Ovary (tissue), 9 donors: ENCODE results near the gene PRR29. TPM values are rescaled to one million over a fixed set of nuclear protein-coding genes. Genes with fewer than 3 reads are reported as not detected.
A peak's percentile ranks its signal among the peaks of the same experiment; 100 is the strongest.

Experiments
- DNase-seq, 5 donors: peaks; one replicate each; pipeline ENCODE4 v3.0.0-alpha.2; 2019 to 2020
- H3K27ac ChIP-seq, 2 donors: fragments of 200-600 bp; one replicate each; pipeline versions ENCODE4 v1.5.1 to v1.8.0; 2019 to 2022
- H3K27me3 ChIP-seq: fragments of 200-600 bp; one replicate; pipeline ENCODE4 v1.8.0; 2022
- H3K36me3 ChIP-seq: fragments of 200-600 bp; sonication (generic); one replicate; pipeline ENCODE4 v1.5.1; 2019
- H3K4me1 ChIP-seq: one replicate; pipeline ENCODE4 v1.8.1; 2013; ENCODE audit warnings: mild to moderate bottlenecking, moderate library complexity; ENCODE audit not compliant: insufficient read depth
- H3K4me3 ChIP-seq: fragments of 200-600 bp; sonication (generic); one replicate; pipeline ENCODE4 v1.5.1; 2017
- H3K9me3 ChIP-seq, 2 donors: fragments of 200-600 bp in 1 of 2; sonication (generic) in 1 of 2; one replicate each; pipeline versions ENCODE4 v1.5.1 to v1.8.1; 2013 to 2019; ENCODE audit warnings: mild to moderate bottlenecking in 1 of 2, moderate library complexity in 1 of 2
- EP300 ChIP-seq: sonication (generic); formaldehyde crosslinking; IDR thresholded peaks from one replicate; pipeline ENCODE4 v1.6.1; 2017; ENCODE audit warnings: antibody characterized with exemption
- POLR2A ChIP-seq: fragments of 450-650 bp; IDR thresholded peaks from one replicate; pipeline ENCODE4 v1.6.1; 2017; ENCODE audit warnings: antibody characterized with exemption, mild to moderate bottlenecking, moderate library complexity
- WGBS, 3 donors: extraction: QIAGEN DNeasy Blood & Tissue Kit in 1 of 3; methylation state at CpG; one replicate each; pipeline versions ENCODE4 v1.1.5 to v1.1.7; 2013 to 2017; 5-methylcytosine and 5-hydroxymethylcytosine counted together
- intact Hi-C, 4 donors: fragments of 100-400 bp; cut with DNase I; formaldehyde crosslinking; loops; one replicate each; pipeline versions ENCODE4 v1.11.0 to v1.15.1; 2022 to 2023
- polyA plus RNA-seq, 2 donors: library from polyadenylated mRNA; stranded (reverse); fragments of 200-250 nt in 1 of 2; fragments of 350-450 nt in 1 of 2; fragmentation: Illumina TruSeq in 1 of 2; extraction: RNeasy Lipid Tissue Mini Kit (QIAGEN cat#74804) in 1 of 2; gene quantifications; one replicate each; pipeline ENCODE4 v1.2.3, GENCODE V29; 2013 to 2014
- total RNA-seq, 7 donors: library from RNA; depleted of rRNA in 2 of 7; stranded (reverse); fragments of >200 nt in 2 of 7; fragmentation: NEBNext Ultra II Directional in 3 of 7; extraction: Animal tissue kit (Norgen Biotek cat#: 25700) in 3 of 7; gene quantifications; one replicate each; pipeline versions ENCODE4 v1.1.0 to v1.2.4, GENCODE V29; 2016 to 2023
- TF ChIP-seq, protein P1 (sequence below), 3 donors: fragments of 450-650 bp in 2 of 3; fragments of 200-600 bp in 1 of 3; IDR thresholded peaks; one replicate each; pipeline versions ENCODE4 v1.5.1 to v1.8.0; 2016 to 2022; ENCODE audit warnings: antibody characterized with exemption in 3 of 3, mild to moderate bottlenecking in 1 of 3
- donor health status: DM: no; HTN: no; CAD: no; lungs with moderate emphysema.
- donor health status: DM: no; HTN: no; CAD: no.
- donor health status: Bipolar disorder and iron deficiency.
- donor health status: DM: yes; HTN: yes; CAD: no.
- donor health status: DM: no; HTN: no; CAD: no.
- donor health status: DM: yes; HTN: yes; CAD: no.

PRR29 gene
- total and polyA plus RNA-seq, 9 donors, result 0.05 to 58.5 (median 1.8) TPM; not detected in 1

DNA sequence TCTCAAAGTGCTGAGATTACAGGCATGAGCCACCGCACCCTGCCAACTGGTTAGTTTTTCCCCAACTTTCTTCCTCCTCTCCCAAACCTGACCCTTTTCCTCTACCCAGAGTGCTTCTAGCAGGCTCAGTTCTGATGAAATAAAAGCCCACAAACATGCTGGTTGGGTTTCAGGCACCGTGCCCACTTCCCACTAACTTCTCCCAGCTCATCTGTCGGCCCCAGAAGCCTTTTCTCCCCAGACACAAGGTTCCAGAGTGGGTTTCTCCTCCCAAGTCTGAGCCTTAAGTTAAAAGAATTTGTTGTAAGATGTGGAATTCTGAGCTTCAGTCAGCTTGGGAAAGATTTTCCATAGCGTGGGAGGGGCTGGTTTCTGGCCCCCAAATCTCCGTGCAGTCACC is 13.9 kb upstream of the PRR29 start:
- no peak for DNase-seq
- H3K27ac ChIP-seq, result peak overlapping the region in 1 of 2 donors; percentile 36
- intact Hi-C loops, result no loop called here
- no peaks in the 10 kb centered on the region for H3K9me3 ChIP-seq
- no peaks in the 10 kb centered on the region for H3K36me3 ChIP-seq
- TF ChIP-seq, protein P1, sequence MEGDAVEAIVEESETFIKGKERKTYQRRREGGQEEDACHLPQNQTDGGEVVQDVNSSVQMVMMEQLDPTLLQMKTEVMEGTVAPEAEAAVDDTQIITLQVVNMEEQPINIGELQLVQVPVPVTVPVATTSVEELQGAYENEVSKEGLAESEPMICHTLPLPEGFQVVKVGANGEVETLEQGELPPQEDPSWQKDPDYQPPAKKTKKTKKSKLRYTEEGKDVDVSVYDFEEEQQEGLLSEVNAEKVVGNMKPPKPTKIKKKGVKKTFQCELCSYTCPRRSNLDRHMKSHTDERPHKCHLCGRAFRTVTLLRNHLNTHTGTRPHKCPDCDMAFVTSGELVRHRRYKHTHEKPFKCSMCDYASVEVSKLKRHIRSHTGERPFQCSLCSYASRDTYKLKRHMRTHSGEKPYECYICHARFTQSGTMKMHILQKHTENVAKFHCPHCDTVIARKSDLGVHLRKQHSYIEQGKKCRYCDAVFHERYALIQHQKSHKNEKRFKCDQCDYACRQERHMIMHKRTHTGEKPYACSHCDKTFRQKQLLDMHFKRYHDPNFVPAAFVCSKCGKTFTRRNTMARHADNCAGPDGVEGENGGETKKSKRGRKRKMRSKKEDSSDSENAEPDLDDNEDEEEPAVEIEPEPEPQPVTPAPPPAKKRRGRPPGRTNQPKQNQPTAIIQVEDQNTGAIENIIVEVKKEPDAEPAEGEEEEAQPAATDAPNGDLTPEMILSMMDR (IDR thresholded peaks at IDR 0.05), result no peak
- TF ChIP-seq EP300, result no peak
- no peak for TF ChIP-seq POLR2A
- no peak overlapping the region for H3K4me3 ChIP-seq
- H3K4me1 ChIP-seq, result peaks cover 16% of the 10 kb centered on the region
- WGBS, 3 donors, result 48 to 65% (median 49%) methylated on average over 5 of the region's 5 CpGs
- H3K27me3 ChIP-seq, result no peaks in the 10 kb centered on the region

DNA sequence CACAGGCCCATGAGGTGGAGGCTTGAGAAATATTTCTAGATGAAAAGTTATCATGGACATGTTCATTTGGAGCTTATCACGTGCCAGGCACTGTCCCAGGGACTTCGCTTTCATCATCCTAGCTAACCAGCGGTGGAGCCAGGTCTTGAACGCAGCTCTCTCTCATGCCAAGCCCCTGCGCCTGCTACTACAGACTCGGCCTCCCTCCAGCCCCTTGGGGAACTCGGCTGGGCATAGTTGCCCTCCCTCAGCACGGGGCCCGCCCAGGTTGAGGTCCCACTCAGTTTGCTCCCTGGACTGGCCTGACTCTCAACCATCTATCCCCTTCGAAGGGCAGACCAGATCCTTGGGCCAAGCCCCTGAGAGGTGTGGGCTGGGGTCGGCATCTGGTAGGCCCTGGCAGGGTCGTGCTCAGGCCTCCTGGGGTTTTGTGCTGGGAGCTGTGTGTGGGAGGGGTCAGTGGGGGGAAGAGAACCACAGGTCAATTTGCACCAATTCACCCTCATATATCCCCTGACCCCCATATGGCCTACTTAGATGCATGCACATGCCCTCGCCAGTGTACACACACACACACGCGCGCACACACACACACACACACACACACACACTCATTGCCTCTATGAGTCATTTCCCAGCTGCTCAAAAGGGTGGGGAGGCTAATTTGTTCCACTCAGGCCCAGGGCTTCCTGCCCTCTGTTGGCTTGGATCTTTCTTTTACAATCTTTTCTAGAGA is 13.3 kb upstream of the PRR29 start:
- Histone ChIP-seq H3K4me3 (no peak overlapping the region), H3K9me3 (no peaks in the 10 kb centered on the region), H3K36me3 (no peaks in the 10 kb centered on the region), H3K27ac (peak overlapping the region in 1 of 2 donors; percentile 36), H3K4me1 (peaks cover 16% of the 10 kb centered on the region), H3K27me3 (no peaks in the 10 kb centered on the region)
- intact Hi-C loops, result no loop called here
- 63 to 77% (median 71%) methylated on average over 16 of the region's 16 CpGs for WGBS, 3 donors
- TF ChIP-seq POLR2A (no peak), EP300 (no peak)
- TF ChIP-seq, protein P1 (IDR thresholded peaks at IDR 0.05), result no peak
- peak in 3 of 5 donors; percentile 47 to 57 (median 52) for DNase-seq

DNA sequence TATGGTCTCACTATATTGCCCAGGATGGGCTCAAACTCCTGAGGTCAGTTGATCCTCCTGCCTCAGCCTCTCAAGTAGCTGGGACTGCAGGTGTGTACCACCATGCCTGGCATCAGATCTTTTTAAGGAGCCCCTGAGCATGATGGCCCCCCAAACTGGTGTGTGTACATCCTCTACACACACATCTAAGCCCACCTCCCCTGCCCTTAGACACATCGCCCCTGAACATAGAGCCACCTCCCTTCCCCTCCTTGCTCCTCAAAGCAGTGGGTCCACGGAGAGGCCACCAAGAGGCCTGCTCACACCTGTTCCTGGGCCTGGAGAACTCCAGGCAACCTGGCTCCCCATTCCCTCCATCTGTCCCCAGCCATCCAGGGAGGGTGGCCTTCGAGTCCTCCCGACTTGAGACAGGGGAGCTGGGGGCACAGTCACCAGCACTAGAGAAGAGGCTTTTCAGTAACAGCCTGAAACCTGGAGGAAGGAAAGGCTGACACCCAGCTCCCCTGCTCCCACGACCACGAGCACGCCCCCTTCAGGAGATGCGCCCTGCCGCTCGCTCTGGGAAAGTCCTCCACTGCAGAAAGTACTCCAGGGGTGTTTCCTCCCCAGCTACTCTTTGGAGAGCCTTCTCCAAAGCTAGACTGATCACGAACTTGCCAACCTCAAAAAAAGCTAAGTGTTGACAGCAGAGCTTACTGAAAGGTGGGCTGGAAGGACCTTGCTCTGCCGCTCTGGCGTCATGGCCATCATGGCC is 12.6 kb upstream of the PRR29 start:
- Histone ChIP-seq H3K36me3 (no peaks in the 10 kb centered on the region), H3K27ac (no peak overlapping the region), H3K4me3 (no peak overlapping the region), H3K9me3 (no peaks in the 10 kb centered on the region), H3K27me3 (no peaks in the 10 kb centered on the region), H3K4me1 (peaks cover 11% of the 10 kb centered on the region)
- TF ChIP-seq POLR2A, result no peak
- TF ChIP-seq, protein P1 (IDR thresholded peaks at IDR 0.05), result no peak
- TF ChIP-seq EP300, result no peak
- 90 to 93% (median 91%) methylated on average over 13 of the region's 13 CpGs for WGBS, 3 donors
- DNase-seq, result no peak
- intact Hi-C loops, result no loop called here

DNA sequence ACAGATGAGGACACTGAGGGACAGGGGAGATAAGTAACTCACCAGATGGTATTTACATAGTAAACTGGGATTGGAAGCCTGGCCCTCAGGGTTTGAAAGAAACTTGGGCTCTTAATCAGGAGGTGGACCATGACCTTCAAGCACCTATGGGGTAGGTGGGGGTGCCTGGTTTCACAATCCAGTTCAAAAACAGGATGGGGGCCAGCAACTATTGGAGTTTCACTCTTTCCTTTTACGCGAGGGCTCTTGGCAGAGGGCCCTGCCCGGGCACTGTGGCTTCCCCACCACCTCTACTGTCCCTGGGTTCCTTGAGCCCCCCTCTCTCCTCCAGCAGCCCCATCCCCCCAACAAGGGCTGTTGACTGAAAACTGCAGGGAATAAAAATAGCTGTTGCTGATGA is 11.3 kb upstream of the PRR29 start:
- H3K36me3 ChIP-seq, result no peaks in the 10 kb centered on the region
- H3K27me3 ChIP-seq, result no peaks in the 10 kb centered on the region
- H3K4me1 ChIP-seq, result peaks cover 9% of the 10 kb centered on the region
- intact Hi-C loops, result no loop called here
- no peak for TF ChIP-seq POLR2A
- TF ChIP-seq, protein P1 (IDR thresholded peaks at IDR 0.05), result no peak
- no peak for TF ChIP-seq EP300
- H3K4me3 ChIP-seq, result no peak overlapping the region
- H3K27ac ChIP-seq, result no peak overlapping the region
- 48 to 64% (median 64%) methylated on average over 3 of the region's 3 CpGs for WGBS, 3 donors
- H3K9me3 ChIP-seq, result no peaks in the 10 kb centered on the region
- no peak for DNase-seq
